Caco-2 (cell line): ENCODE data around the gene TRMT61A. TPM values are rescaled to one million over a fixed set of nuclear protein-coding genes. Genes with fewer than 3 reads are reported as not detected.

Source experiments
- BruUV-seq: library from RNA; stranded (reverse); fragments of 400-500 nt; replicated peaks from 2 replicates; lab custom pipeline; 2021; lab: Mats Ljungman, UMichigan
- CTCF ChIA-PET: fragments of 300-600 bp; sonication (Branson Sonifier 250); formaldehyde crosslinking; loops from one replicate; lab custom pipeline; 2022; ENCODE audit warnings: antibody characterized with exemption; lab: Charles Lee
- POLR2A ChIA-PET: fragments of 300-600 bp; sonication (Branson Sonifier 250); formaldehyde crosslinking; loops from one replicate; lab custom pipeline; 2022; ENCODE audit warnings: antibody characterized with exemption; lab: Charles Lee
- DNase-seq, 2 experiments: peaks; one replicate each; pipeline versions ENCODE4 v3.0.0 to v3.0.0-alpha.2; 2020 to 2022
- H3K27me3 ChIP-seq: replicated peaks from 2 replicates; pipeline ENCODE4 v1.6.0; 2011; ENCODE audit warnings: low read length; ENCODE audit not compliant: control insufficient read depth, insufficient read depth
- H3K36me3 ChIP-seq: 2 replicates; pipeline ENCODE4 v1.5.1; 2011; ENCODE audit warnings: low read length; ENCODE audit not compliant: control insufficient read depth, insufficient read depth
- H3K4me1 ChIP-seq: fragments of 250-450 bp; sonication (Bioruptor Pico); 2 replicates; pipeline ENCODE4 v1.5.1; 2020; ENCODE audit warnings: mild to moderate bottlenecking
- H3K4me3 ChIP-seq: 2 replicates; pipeline ENCODE4 v1.5.1; 2011; ENCODE audit warnings: low read depth, mild to moderate bottlenecking, control low read depth, low read length
- H3K9me3 ChIP-seq: fragments of 250-450 bp; sonication (Bioruptor Pico); 2 replicates; pipeline ENCODE4 v1.5.1; 2020; ENCODE audit warnings: mild to moderate bottlenecking, moderate library complexity
- H3K27ac Mint-ChIP-seq: one replicate; pipeline ENCODE4 v1.8.0; 2022; ENCODE audit warnings: mixed read lengths; ENCODE audit not compliant: unreplicated experiment
- H3K27me3 Mint-ChIP-seq: one replicate; pipeline ENCODE4 v1.8.0; 2022; ENCODE audit warnings: mixed read lengths; ENCODE audit not compliant: insufficient read depth, unreplicated experiment
- H3K36me3 Mint-ChIP-seq: one replicate; pipeline ENCODE4 v1.8.0; 2022; ENCODE audit warnings: mild to moderate bottlenecking, mixed read lengths; ENCODE audit not compliant: insufficient read depth, unreplicated experiment
- H3K4me1 Mint-ChIP-seq: one replicate; pipeline ENCODE4 v1.8.0; 2022; ENCODE audit warnings: low read depth, mixed read lengths; ENCODE audit not compliant: unreplicated experiment
- H3K4me3 Mint-ChIP-seq: one replicate; pipeline ENCODE4 v1.8.0; 2022; ENCODE audit warnings: mild to moderate bottlenecking, moderate library complexity, mixed read lengths; ENCODE audit not compliant: unreplicated experiment
- H3K9me3 Mint-ChIP-seq: one replicate; pipeline ENCODE4 v1.8.0; 2022; ENCODE audit warnings: mixed read lengths; ENCODE audit not compliant: unreplicated experiment
- CTCF ChIP-seq, 2 experiments: fragments of 200-600 bp in 1 of 2; IDR thresholded peaks; 1 replicate in 1 of 2; 2 replicates in 1 of 2; pipeline versions ENCODE4 v1.5.1 to v1.8.0; 2011 to 2022; ENCODE audit warnings: antibody characterized with exemption in 1 of 2, control low read depth in 1 of 2, inconsistent platforms in 1 of 2, low read depth in 1 of 2, low read length in 1 of 2, mild to moderate bottlenecking in 1 of 2, moderate library complexity in 1 of 2; ENCODE audit not compliant: insufficient read depth in 1 of 2, severe bottlenecking in 1 of 2, unreplicated experiment in 1 of 2
- intact Hi-C: fragments of 100-400 bp; cut with micrococcal nuclease; formaldehyde crosslinking; loops from one replicate; pipeline ENCODE4 v1.10.0; 2022; ENCODE audit not compliant: unreplicated experiment
- total RNA-seq: library from RNA; stranded (reverse); gene quantifications from 2 replicates; pipeline ENCODE4 v1.2.3, GENCODE V29; 2022

The TRMT61A gene
- total RNA-seq, 1 experiment from 2014 or later = 22.3 TPM

DNA sequence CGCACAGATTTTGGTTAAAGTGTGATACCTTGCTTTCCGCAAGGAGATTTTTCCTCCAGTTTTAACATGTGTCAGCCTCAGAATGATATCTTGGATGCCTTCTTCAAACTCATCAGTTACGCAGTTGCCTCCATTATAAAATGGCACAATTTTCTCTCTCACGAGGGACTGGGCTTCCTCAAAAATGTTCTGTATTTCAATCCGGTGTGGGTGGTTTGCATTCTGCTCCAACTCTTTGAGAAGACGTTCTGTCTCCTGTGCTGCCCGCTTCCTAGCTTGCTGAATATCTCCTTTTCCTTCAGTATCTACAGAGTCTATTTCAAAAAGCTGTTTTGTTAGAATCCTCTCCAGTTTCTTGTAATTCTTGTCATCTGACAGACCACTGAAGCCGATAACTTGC lies 31.7 kb downstream of the TRMT61A start:
- H3K27ac Mint-ChIP-seq = no peak overlapping the region
- no peak for TF ChIP-seq CTCF (IDR thresholded peaks at IDR 0.05; ENCODE audit: insufficient read depth in 1 of 2, low read depth in 1 of 2, low read length in 1 of 2, severe bottlenecking in 1 of 2, unreplicated experiment in 1 of 2)
- H3K36me3 Mint-ChIP-seq = peaks cover 56% of the 10 kb centered on the region
- ChIA-PET POLR2A (interaction anchor here (0.6 to 0.7 kb wide), 2 partner anchors 23 to 58 kb away, joined by 3 to 11 read pairs; no protein-coding TSS in a partner anchor), CTCF (no interaction called here)
- no peaks in the 10 kb centered on the region for H3K9me3 Mint-ChIP-seq
- no peaks in the 10 kb centered on the region for H3K27me3 Mint-ChIP-seq
- no TSS peak for BruUV-seq
- no peaks in the 10 kb centered on the region for H3K4me1 Mint-ChIP-seq
- Histone ChIP-seq H3K4me3 (peak overlapping the region; percentile 96), H3K36me3 (0 out of 2 replicates have a peak, but pooled peaks cover 2% of the 10 kb centered on the region), H3K4me1 (peaks cover 4% of the 10 kb centered on the region; the same call in 1 of the 2 replicates), H3K27me3 (no peaks in the 10 kb centered on the region), H3K9me3 (no peaks in the 10 kb centered on the region)
- DNase-seq = no peak
- H3K4me3 Mint-ChIP-seq = peak overlapping the region; percentile 99
- intact Hi-C loops = loop anchor here (10.0 kb wide), 1 partner anchor 64 kb away; the partner anchor contains the start of gene KLC1

DNA sequence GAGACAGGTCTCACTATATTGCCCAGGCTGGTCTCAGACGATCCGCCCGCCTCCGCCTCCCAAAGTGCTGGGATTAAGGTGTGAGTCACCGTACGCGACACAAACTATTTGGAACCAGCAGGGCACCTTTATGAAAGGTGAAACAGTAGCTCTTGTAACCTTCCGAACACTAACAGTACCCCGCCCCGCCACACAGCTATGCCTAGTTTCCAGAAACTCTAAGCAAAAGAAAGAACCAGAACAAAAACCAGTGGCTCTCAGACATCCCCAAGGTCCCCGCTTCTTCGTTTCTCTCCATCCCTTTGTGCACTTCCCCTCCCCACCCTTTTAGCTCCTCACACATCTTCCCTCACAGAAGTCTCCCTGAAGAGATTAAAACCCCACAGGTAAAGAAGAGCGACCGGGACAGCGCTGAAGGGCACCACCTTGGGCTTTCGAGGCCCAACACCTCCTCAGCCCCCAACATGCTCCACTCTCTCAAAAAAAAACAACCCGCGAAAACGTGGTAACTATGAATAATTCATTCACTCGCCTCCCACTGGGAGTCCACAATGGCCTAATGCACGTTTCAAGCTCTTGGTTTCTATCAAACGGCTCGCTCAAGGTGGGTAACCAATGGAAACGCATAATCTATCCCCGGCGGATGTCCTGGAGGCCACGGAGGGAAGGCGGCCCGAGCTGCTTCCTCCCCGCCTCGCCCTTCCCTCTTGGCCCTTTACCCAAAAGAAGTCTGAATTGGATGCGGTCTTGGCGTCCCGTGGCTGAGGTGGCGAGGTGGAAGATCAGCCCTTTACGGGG lies 32.6 kb downstream of the TRMT61A start:
- intact Hi-C loops = loop anchor here (10.0 kb wide), 1 partner anchor 63 kb away; the partner anchor contains the start of gene KLC1
- no peaks in the 10 kb centered on the region for H3K4me1 Mint-ChIP-seq
- H3K4me3 Mint-ChIP-seq = peak overlapping the region; percentile 99
- H3K9me3 Mint-ChIP-seq = no peaks in the 10 kb centered on the region
- Histone ChIP-seq H3K9me3 (no peaks in the 10 kb centered on the region), H3K36me3 (0 out of 2 replicates have a peak, but pooled peaks cover 2% of the 10 kb centered on the region), H3K4me1 (peaks cover 4% of the 10 kb centered on the region; the same call in 1 of the 2 replicates), H3K4me3 (peak overlapping the region; percentile 96), H3K27me3 (no peaks in the 10 kb centered on the region)
- TF ChIP-seq CTCF (IDR thresholded peaks at IDR 0.05; ENCODE audit: insufficient read depth in 1 of 2, low read depth in 1 of 2, low read length in 1 of 2, severe bottlenecking in 1 of 2, unreplicated experiment in 1 of 2) = no peak
- H3K36me3 Mint-ChIP-seq = peaks cover 56% of the 10 kb centered on the region
- CTCF ChIA-PET = interaction anchor here (0.6 to 1.5 kb wide), 2 partner anchors 42 to 43 kb away, joined by 4 to 12 read pairs; no protein-coding TSS in a partner anchor
- BruUV-seq = no TSS peak
- POLR2A ChIA-PET = interaction anchor here (0.5 to 0.9 kb wide), 8 partner anchors 10 to 155 kb away, joined by 3 to 11 read pairs (median 3); partner anchors contain the start of genes TRMT61A and ZFYVE21
- H3K27ac Mint-ChIP-seq = peak overlapping the region; percentile 93
- peak; percentile 41 to 46 for DNase-seq
- H3K27me3 Mint-ChIP-seq = no peaks in the 10 kb centered on the region

GRCh38 chr14:103562179-103562428 lies 33.1 kb downstream of the TRMT61A start:
- no peak for DNase-seq
- Mint-ChIP-seq H3K27ac (peak overlapping the region; percentile 93), H3K4me3 (peak overlapping the region; percentile 99), H3K27me3 (no peaks in the 10 kb centered on the region), H3K4me1 (no peaks in the 10 kb centered on the region), H3K36me3 (peaks cover 52% of the 10 kb centered on the region), H3K9me3 (no peaks in the 10 kb centered on the region)
- POLR2A ChIA-PET = interaction anchor here (0.6 to 0.9 kb wide), 2 partner anchors 33 to 101 kb away, joined by 3 read pairs; partner anchors contain the start of gene TRMT61A
- H3K4me1 ChIP-seq = peaks cover 4% of the 10 kb centered on the region; the same call in 1 of the 2 replicates
- intact Hi-C loops = loop anchor here (10.0 kb wide), 1 partner anchor 63 kb away; the partner anchor contains the start of gene KLC1
- CTCF ChIA-PET = interaction anchor here (1.5 kb wide), 1 partner anchor 44 kb away, joined by 4 read pairs; no protein-coding TSS in a partner anchor
- peak overlapping the region; percentile 96 for H3K4me3 ChIP-seq
- H3K36me3 ChIP-seq = 0 out of 2 replicates have a peak, but pooled peaks cover 2% of the 10 kb centered on the region
- H3K27me3 ChIP-seq = no peaks in the 10 kb centered on the region
- no peaks in the 10 kb centered on the region for H3K9me3 ChIP-seq
- no TSS peak for BruUV-seq
- TF ChIP-seq CTCF (IDR thresholded peaks at IDR 0.05; ENCODE audit: insufficient read depth in 1 of 2, low read depth in 1 of 2, low read length in 1 of 2, severe bottlenecking in 1 of 2, unreplicated experiment in 1 of 2) = no peak
